ENCODE data around the gene CARM1.
"Not testable (repeated sequence)": the region's sequence is repeated elsewhere in the genome, so short reads cannot be mapped to it uniquely, and the experiment has no call there.

Gene CARM1

DNA sequence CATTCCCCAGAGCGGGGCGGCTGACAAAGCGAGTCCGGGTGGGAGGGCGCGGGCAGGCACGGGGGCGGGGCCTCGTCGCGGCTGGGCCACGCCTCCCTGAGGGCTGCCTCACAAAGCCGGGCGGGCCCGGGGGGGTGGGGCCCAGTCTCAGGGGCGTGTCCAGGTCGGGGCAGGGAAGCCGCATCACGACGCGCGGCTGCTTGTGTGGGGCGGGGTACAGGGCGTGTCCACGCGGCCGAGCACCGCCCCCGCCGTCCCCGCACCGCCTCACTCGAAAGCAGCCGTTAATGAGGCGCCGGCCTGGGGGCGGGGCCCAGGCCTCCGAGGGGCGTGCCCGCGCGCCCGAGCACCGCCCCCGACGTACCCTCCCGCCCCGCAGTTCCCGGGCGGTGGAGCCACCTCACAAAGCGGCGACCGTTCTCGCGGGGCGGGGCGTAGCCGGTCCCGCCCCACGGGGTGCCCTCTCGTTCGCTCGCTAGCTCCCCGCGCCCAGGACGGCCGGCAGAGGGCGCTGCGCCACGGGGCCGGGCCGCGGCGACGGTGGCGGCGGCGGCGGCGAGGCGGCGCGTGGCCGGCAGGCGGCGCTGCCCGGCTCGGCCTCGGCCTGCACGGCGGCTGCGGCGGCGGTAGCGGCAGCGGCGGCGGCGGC is at the start of gene CARM1:
CARM1 (plus strand) TSS at position 599 of the 649 bp plus-strand sequence. CDS start 150 bp downstream, outside the sequence.
- DNase-seq = peak; percentile 91

DNA sequence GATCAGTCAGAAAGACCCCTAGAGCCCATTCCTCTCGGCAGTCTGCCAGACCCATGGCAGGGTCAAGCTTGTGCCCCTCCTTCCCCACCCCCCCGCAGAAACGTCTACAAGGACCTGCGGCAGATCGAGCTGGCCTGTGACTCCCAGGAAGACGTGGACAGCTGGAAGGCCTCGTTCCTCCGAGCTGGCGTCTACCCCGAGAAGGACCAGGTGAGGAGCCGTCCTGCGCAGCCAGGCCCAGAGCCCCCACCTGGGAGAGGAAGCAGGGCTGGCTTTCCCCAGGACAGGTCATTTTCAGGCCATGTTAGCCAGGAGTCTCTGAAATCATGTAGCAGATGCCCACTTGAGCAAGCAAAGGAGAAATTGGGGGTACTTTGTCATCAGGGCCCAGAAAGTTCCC is 47.7 kb upstream of the CARM1 start:
- DNase-seq = no peak

DNA sequence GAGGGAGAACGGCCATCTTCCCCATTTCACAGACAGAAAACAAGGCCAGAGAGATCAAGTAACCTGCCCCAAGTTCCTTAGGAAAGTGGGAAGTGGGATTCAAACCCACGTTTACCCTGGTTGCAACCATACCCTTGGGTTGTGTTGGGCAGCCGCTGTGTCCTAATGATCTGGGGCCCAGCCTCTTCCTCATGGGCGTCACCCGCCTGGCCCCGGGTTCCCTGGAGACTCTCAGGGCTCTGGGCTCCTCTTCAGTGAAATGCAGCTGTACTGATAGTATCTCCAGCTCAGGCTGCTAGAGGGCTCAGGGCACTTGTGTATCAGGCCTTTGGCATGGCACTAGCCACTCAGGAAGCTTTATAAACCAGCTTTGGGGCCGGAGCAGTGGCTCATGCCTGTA is 45.1 kb upstream of the CARM1 start:
- DNase-seq = no peak

DNA sequence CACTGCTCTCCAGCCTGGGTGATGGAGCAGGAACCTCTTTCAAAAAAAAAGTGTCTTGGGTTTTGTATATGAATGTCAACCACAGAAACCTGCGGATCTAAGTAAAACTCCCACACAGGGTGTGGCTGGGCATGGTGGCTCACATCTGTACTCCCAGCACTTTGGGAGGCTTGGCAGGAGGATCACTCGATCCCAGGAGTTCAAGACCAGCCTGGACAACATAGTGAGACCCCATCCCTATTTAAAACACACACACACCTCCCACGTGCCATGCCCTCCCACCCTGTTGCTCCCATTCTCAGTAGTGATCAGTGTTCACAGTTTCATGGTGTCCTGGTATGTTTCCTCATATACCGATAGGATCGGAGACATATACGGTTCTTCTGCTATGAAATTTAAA is 44.5 kb upstream of the CARM1 start:
- DNase-seq = no peak

DNA sequence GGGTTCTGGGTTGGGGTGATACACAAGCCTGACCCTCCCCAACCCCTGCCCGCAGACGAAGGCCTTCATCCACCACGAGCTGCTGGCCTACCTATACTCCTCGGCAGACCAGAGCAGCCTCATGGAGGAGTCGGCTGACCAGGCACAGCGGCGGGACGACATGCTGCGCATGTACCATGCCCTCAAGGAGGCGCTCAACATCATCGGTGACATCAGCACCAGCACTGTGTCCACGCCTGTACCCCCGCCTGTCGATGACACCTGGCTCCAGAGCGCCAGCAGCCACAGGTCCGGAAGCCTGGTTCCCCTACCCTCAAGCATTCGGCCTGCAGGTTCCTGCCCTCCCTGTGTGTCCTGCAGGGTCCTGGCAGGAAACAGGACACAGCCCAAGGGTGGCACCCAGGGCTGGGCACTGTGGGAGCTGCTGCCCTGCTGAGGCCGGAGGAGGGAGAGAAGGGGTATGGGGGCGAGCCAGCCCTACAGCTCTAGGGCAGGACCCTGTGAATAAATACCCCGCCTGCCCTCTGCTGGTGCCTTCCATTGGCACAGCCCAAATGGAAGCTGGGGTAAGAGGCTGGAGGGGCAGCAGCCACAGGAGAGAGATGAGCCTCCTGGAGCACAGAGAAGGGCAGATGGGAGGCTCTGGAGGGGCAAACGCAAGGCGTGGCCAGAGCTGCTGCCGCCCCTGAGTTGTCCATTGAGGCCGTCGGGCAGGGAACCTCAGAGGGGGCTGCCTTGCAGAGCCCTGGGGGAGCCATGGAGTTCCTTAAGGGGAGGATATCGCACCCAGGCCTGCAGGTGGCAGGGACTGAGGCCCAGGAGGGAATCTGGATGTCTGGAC is 42.2 kb upstream of the CARM1 start:
- no peak for DNase-seq

DNA sequence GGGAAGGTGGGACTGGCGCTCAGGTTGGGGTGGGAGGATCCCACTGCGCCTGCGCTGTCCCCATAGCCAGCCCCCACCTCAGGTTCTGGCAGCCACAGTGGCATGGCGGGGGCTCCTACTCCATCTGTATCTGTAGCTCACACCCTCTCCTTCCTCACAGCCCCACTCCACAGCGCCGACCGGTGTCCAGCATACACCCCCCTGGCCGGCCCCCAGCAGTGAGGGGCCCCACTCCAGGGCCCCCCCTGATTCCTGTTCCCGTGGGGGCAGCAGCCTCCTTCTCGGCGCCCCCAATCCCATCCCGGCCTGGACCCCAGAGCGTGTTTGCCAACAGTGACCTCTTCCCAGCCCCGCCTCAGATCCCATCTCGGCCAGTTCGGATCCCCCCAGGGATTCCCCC is 41.4 kb upstream of the CARM1 start:
- DNase-seq = no peak

DNA sequence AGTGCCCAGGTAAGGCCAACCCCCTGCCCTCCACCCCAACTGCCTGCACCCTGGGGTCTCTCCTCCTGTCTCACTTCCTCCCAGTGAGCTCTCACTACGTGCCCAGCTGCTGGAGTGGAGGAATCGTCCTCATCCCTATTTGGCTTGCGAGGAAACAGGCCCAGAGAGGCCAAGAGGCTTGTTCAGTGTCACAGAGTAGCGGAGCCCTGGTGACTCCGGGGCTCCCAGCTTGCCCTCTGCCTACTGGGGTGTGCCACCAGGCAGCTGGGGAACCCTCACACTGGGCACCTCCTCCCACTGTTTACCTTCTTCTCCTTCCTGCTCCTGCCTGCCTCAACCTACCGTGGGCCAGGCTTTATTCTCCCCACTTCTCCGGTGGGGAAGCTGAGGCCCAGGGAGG is 41.0 kb upstream of the CARM1 start:
- DNase-seq = no peak

DNA sequence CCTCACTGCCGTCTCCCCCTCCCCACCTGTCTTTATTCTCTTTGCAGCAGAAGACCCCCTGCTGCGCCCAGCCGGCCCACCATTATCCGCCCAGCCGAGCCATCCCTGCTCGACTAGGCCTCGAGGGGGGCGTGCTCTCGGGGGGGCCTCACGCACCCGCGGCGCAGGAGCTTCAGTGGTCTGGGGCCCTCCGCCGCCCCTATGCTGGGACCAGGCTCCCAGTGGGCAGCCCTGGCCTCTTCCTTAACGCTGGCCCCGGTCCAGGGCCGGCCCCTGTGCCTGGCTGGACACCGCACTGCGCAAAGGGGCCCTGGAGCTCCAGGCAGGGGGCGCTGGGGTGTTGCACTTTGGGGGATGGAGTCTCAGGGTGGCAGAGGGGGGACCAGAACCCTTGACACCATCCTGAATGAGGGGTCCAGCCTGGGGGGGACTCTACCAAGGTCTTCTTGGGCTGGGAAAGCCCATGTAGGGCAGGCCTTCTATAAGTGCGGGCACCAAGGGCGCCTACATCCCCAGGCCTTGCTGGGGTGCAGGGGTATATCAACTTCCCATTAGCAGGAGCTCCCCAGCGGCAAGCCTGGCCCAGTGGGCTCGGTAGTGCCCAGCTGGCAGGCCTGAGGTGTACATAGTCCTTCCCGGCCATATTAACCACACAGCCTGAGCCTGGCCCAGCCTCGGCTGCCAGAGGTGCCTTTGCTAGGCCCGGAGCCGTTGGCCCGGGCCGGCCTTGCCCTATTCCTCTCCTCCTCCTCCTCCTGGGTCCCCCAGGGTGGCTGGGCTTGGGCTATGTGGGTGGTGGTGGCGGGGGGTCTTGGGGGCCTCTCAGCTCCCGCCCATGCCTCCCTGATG is 40.2 kb upstream of the CARM1 start:
- no peak for DNase-seq

DNA sequence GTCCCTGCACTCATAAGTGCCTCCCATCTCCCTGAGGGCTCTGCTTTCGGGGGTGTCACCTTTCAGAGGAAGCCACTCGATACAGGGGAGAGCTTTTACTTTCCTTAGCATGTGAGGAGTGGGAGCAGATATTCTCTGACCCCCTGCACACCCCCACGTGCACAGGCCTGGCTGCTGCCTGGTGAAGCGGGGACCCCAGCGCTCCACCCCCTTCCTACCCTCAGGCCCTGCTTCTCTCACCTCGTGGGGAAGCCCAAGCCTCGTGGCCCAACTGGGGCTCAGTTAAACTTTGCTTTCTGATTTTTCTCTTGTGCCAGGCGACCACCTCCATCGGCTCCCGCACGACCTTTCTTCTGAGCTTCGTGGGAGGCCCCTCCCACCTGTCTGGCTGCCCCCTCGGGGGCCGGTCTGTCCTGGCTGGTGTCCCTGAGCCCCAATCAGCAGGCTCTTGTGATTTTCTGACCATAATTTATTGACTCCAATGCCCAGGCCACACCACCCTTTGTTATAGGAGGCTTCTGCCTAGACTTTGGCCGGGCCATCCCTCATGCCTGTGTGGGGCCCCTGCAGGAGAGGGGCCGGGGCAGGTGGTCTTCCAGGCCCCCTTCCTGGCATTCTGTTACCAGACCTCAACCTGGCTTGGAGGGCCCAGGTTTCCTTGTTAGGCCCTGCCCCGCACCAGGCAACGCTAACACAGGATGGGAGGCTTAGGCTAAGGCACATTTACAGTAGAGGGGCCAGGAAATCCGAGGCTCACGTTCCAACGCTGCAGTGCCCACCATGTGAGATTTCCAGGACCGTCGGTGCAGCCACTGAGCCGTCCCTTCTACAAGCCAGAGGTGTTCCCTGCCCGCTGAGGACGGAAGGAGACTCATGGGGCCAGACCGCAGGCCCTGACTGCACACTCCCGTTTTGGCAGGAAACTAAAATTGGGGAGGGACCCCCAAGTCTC is 39.1 kb upstream of the CARM1 start:
- DNase-seq = no peak

DNA sequence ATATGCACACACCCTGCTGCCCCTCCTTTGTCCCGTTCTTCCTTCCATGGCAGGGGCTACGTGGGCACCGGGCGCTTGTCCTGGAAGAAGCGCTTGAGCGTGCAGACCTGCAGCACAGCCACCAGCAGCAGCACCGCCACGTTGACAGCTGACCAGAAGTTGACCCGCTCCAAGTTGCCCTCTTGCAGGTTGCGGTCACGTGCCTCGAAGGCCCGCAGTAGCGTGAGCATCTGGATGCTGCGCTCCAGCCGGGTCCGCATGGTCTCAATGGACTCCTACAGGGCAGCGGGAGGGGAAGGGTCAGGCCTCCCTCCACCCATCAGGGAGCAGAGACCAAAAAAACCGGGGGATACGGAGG is 38.4 kb upstream of the CARM1 start:
- no peak for DNase-seq

DNA sequence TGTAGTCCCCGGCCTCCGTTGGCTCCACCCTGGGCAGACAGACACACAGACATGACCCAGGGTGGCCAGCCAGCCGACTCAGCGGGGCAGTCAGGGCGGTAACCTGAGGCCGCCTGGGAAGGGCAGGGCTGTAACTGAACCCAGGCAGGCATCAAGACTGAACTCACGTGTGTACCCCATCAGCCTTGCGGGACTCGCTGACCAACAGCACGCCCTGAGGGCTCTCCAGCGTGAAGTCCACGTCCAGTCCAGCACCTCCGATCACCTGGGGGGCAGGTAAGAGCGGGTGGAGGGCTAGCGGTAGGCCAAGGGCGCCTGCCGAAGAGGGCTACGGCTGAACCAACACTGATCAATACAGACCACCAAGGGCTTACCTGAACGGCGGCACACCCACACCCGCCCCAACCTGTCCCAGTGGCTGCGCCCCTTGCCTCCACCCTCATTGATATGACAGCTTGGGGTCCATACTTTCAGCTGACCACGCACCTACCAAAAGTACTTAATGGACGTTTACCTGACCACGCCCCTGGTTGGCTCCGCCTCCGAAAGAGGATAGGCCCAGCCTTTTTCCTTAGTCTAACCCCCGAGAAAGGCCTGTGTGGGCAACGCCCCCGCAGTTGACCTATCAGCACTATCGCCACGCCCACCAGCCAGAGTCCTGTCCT is 36.1 kb upstream of the CARM1 start:
- no peak for DNase-seq

DNA sequence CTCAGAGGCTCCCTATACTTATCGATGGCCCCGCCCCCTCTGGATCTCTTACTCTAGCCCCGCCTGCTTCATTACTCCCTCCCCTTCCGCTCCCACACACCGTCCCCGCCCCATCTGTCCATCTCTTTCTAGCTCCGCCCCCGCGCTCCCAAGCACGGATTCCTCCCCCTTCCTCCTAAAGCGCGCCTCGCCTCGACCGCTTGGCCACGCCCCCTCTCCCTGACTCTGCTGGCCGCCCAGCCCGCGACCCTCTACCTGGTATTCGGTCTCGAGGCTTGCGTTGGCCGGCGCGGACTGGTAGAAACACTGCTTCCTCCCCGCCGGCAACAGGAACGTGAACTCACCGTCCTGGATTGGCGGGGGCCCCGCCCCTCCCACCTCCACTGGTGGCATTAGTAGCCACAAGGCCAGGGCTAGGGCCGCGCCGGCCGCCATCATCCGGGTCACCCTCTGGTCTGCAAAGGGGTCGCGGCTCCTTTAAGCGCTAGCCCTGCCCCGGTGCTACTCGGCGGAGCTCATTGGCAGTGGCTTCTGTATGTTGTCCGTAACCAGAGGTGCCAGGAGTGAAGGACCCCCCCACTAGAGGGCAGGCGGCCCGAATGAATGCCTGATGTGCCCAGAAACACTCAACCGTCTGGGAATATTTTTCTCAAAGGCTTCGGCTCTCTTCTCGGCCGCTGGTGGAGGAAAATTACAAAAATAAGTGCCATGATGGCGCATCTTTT is 35.4 kb upstream of the CARM1 start, which contains the start of gene TMED1:
TMED1 (minus strand) TSS at position 459 of the 725 bp plus-strand sequence; CDS start at position 438, 21 bp downstream.
- DNase-seq = peak; percentile 100

DNA sequence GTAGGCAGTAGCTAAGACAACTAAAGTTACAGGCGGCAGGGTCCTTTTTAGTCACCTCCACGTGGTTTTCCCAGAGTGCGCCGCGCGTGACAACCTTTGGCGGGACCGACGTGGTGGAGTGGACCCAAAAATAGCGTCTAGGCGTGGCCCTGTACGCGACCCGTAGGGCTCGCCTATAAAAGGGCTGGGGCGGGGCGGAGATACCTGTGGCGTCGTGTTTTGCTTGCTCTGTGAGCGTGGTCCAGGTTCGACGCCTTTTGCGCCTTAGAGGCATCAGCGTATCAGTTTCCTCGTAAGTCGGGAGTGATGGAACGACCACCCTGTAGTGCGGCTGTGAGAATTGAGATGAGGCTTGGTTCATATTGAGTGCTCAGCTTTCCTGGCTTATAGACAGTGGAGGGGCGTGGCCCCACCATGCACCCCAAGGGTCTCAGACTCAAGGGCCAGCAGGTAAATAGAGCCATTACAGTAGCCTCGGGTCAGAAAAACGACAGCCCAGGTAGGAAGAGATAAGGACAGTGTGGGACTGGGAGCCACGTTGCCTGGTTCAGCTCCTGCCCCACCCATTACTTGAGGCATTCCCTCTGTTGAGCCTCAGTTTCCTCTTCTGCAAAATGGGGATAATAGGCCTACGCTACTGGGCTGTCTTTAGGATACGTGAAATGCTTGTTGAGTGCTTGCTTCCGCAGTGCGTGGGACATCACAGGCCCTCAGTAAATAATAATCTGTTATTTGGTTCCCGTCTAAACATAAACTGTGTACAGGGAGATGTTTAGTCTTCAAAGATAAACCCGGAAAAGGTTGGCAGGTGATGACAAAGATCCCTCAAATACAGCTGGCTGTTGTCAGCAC is 34.6 kb upstream of the CARM1 start:
- DNase-seq = peak; percentile 56

DNA sequence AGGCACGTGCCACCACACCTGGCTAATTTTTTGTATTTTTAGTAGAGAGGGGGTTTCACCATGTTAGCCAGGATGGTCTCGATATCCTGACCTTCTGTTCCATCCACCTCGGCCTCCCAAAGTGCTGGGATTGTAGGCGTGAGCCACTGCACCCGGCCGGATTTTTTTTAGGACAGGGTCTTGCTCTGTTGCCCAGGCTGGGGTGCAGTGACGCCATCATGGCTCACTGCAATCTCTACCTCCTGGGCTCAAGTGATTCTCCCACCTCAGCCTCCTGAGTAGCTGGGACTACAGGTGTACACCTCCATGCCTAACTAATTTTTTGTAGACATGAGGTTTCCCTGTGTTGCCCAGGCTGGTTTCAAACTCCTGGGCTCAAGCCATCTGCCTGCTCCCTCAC is 33.7 kb upstream of the CARM1 start:
- not testable (repeated sequence) for DNase-seq

DNA sequence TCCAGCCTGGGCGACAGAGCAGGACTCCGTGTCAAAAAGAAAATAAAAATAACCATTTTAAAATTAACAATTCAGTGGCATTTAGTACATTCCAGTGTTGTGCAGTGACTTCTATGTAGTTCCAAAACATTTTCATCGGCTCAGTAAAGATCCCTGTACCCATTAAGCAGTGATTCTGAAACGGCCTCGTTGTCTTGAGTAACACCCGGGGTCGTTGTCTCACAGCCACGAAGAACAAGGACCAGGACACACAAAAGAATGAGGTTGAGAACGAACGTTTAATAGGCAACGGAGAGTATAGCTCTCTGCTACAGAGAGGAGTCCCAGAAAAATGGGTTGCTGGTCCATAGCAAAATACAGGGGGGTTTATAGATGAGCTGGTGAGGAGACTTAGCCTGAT is 33.0 kb upstream of the CARM1 start:
- DNase-seq = no peak

DNA sequence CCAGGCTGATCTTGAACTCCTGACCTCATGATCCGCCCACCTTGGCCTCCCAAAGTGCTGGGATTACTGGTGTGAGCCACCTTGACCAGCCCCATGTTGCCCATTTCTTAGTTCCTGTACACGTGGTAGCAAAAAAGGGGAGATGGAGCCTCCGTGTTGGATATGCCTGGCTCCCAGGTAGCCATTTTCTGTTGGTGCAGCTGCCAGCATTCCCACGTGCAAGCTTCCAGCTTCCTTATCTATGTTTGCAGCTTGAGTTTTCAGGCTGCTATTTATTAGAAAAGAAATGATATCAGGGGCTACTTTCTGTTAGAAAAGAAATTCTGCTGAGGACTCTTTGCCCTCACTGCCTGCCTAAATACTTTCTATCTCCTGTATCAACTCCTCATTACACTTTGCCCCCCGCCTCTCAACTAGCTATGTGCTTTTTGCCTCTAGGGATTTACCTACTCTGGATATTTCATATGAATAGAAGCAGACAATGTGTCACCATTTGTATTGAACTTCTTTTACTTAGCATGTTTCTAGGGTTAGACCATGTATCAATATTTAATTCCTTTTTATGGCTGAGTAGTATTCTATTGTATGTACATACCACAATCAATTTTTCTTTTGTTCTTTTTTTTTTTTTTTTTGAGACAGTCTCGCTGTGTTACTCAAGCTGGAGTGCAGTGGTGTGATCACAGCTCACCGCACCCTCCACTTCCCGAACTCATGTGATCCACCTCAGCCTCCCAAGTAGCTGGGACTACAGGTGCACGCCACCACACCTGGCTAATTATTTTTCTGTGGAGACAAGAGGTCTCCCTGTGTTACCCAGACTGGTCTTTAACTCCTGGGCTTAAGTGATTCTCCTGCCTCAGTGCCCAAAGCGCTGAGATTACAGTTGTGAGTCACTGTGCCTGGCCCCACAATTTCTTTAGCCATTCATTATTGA is 32.0 kb upstream of the CARM1 start:
- no peak for DNase-seq

DNA sequence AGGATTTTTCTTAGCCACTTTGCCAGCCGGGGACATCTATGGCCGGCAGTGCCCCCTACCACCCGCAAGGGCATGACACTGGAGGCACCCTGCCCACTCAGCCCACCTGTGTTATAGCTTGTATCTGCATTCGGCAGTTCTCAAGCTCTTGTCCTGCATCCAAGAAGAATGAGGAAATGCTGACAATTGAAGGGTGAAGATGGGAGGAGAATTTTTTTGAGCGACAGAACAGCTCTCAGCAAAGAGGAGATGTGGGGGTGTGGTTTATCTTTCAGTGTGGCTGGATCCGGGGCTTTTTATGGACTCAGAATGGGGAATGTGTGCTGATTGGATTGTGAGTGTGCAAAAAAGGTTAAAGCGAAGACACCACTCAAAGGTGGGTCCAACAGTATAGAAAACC is 28.6 kb upstream of the CARM1 start:
- no peak for DNase-seq

DNA sequence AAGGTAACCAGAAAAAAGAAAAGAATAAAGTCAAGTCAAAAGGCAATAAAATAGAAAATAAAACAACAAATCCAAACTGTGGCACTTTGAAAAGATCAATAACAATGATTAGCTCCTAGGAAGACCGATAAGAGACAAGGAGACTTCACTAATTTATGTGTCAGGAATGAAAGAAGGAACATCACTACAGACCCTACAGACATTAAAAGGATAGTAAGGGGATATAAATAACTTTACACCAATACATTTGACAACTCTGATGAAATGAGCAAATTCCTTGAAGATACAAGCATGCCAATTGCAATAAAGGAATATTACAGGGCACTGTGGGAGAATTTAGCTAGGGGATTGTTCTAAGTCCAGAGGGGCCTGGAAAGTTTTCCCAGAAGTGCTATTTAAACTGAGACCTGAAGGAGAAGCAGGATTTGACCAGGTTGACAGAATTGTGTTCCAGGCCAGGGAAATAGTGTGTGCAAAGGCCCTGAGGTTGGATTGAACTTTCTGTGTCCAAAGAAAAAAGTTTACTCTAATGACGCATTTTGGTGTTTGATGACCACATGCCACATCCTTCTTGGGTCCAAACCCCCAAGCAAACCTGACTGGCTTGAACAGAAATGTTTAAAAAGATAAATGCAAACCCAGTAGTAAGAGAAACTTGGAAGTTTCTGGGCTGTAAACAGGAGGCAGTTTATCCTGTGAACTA is 24.7 kb upstream of the CARM1 start:
- DNase-seq = no peak

All from NCI-H1048 (cell line).